Right lung (tissue), 10 donors: ENCODE data around the gene FAS. TPM values are rescaled to one million over a fixed set of nuclear protein-coding genes. Genes with fewer than 3 reads are reported as not detected.

Source experiments
- DNase-seq, 2 donors: peaks; one replicate each; pipeline ENCODE4 v3.0.0-alpha.2; 2013
- long read RNA-seq, 8 donors: transcript quantifications; one replicate each; lab custom pipeline, GENCODE V29; 2026
- polyA plus RNA-seq, 5 donors: library from polyadenylated mRNA; unstranded; fragments of 120-200 nt; gene quantifications; one replicate each; pipeline versions ENCODE4 v1.2.1 to v1.2.3, GENCODE V29; 2013; ENCODE audit warnings: inconsistent platforms in 1 of 5, low replicate concordance in 1 of 5; ENCODE audit not compliant: insufficient read length in 5 of 5, insufficient read depth in 1 of 5

Gene FAS
- polyA plus RNA-seq: 10 to 100 TPM; 15.9 to 29.5 (median 24.6) TPM
- long read RNA-seq, donor 1, partial matches to known transcripts: 0 of 6 reads
- long read RNA-seq, donor 1, other reads (novel, unspliced or antisense): 0 of 6 reads
- long read RNA-seq, donor 2, partial matches to known transcripts: 6 of 6 reads
- long read RNA-seq, donor 2, other reads (novel, unspliced or antisense): 0 of 6 reads
- long read RNA-seq, donor 3, partial matches to known transcripts: 0 of 1 reads
- long read RNA-seq, donor 3, other reads (novel, unspliced or antisense): 0 of 1 reads
- long read RNA-seq, donor 4, partial matches to known transcripts: 0 of 1 reads
- long read RNA-seq, donor 4, other reads (novel, unspliced or antisense): 0 of 1 reads
- long read RNA-seq, donor 5, partial matches to known transcripts: 0 of 1 reads
- long read RNA-seq, donor 5, other reads (novel, unspliced or antisense): 0 of 1 reads
- long read RNA-seq, donor 6, partial matches to known transcripts: 6 of 8 reads
- long read RNA-seq, donor 6, other reads (novel, unspliced or antisense): 0 of 8 reads
- long read RNA-seq, donor 7: 0 reads
- long read RNA-seq, donor 8: 0 reads

DNA sequence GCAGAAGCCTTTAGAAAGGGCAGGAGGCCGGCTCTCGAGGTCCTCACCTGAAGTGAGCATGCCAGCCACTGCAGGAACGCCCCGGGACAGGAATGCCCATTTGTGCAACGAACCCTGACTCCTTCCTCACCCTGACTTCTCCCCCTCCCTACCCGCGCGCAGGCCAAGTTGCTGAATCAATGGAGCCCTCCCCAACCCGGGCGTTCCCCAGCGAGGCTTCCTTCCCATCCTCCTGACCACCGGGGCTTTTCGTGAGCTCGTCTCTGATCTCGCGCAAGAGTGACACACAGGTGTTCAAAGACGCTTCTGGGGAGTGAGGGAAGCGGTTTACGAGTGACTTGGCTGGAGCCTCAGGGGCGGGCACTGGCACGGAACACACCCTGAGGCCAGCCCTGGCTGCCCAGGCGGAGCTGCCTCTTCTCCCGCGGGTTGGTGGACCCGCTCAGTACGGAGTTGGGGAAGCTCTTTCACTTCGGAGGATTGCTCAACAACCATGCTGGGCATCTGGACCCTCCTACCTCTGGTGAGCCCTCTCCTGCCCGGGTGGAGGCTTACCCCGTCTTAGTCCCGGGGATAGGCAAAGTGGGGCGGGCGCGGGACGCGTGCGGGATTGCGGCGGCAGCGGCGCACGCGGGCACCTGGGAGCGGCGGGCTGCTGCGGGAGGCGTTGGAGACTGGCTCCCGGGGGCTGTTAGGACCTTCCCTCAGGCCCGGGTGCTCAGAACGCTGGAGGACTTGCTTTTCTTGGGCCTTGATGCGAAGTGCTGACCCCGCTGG, at the start of gene FAS:
FAS (plus strand) TSS at position 415 of the 777 bp plus-strand sequence; CDS start at position 494, 79 bp downstream.
- DNase-seq: peak; percentile 62 to 68

DNA sequence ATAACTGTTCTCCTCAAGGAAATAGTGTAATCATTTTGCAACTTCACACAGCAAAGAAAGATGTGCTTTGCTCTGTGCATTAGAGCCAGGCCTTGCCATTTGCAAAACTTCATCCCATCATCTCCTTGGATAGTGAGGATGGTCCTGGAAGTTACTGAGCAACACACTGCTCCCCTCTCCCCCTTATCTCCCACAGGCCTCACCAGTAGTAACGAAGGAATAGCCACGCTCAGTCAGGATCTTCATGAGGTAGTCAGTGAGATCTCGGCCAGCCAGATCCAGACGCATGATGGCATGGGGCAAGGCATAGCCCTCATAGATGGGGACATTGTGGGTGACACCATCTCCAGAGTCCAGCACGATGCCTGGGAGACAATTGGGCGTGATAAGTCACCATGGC, 49.6 kb upstream of the FAS start:
- no peak for DNase-seq

- no peak for DNase-seq
Measured at GRCh38 chr10:88943778-88944177, 46.8 kb upstream of the FAS start.

DNA sequence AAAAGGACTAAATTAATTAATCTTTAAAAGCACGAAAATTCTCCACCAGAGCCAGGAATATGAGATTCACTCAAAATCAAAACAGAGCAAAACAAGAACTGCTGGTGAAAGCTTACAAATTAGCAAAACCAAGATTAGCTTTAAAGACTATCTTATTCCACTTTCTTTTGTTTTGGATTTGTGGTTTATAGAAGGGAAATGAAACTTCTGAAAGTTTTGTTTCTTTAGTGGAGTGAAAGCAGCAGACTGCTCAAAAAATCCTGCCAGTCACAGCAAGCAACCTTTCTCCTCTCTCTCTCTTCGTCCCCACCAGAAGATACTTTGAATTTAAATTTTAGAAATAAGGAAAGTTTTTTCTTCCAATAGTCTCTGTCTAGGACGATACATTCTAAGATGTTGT, 45.8 kb upstream of the FAS start:
- DNase-seq: no peak

DNA sequence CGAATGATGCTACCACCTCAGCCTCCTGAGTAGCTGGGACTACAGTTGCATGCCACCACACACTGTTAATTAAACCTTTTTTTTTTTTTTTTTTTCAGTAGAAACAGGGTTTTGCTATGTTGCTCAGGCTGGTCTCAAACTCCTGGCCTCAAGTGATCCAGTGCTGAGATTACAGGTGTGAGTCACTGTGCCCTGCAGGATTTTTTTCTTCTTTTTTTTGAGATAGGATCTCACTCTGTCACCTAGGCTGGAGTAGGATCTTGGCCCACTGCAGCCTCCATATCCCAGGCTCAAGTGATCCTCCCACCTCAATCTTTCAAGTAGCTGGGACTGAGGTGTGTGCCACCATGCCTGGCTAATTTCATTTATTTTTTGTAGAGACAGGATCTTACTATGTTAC, 44.4 kb upstream of the FAS start:
- DNase-seq: no peak

DNA sequence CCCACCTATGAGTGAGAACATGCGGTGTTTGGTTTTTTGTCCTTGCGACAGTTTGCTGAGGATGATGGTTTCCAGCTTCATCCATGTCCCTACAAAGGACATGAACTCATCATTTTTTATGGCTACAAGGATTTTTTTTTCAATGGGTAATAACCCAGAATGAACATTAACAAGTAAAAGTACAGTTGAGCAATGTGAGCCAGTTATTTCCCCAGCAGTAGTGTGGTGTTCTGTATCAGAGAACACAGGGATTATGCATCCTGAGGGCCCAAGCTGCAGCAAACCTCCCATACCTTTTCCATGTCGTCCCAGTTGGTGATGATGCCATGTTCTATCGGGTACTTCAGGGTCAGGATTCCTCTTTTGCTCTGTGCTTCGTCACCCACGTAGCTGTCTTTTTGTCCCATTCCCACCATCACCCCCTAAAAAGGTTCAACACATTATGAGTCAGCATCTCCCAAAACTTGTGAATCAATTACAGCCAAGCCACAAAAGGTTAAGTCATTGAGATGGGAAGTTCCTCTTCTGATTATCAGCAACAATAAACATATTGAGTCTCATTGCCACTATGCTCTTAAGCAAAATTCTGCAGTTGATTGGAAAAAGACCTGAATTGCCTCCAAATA, 43.5 kb upstream of the FAS start:
- DNase-seq: no peak

DNA sequence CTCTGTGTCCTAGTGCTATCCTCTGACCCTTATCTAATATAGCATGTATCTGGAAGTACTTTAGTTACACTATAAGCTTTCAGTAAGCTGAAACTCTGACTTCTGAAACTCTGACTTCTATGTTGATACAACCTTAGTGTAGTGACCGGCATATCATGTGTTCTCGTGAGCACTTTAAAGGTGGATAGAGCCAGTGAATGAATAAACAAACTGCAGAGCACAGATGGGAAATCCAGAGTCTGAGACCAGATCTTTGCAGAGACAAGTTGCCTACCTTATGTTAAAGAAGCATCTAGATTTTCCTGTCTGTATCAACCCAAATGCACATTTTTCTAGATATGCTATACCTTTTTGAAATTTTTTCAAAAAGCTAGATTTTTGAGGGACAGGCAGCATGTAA, 41.5 kb upstream of the FAS start:
- DNase-seq: no peak

- DNase-seq: no peak
Measured at GRCh38 chr10:88949912-88950837, 40.4 kb upstream of the FAS start.

DNA sequence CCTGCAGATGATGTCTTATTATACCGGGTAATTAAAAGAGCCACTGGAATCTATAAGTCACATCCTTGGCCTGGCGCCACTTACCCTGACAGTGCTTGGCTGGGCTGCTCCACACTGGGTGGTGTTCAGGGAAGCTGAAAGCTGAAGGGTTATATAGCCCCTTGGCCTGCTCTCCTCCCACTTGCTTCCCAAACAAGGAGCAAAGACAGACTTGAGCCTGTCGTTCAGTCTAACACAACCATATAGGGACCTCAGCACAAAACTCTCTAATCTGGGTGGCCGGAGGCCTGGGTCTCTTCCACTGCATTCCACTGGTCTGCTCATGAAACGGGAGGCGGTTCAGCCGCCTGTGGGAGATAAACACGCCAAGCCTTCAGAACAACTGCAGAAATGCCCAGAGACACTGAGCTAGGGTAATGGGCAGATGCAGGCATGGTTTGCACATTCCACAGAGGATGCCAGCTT, 37.9 kb upstream of the FAS start, which contains the start of gene ACTA2:
ACTA2 (minus strand) TSS at position 127 of the 465 bp plus-strand sequence. CDS start 3,843 bp downstream, outside the sequence.
- no peak for DNase-seq

- no peak for DNase-seq
Measured at GRCh38 chr10:88953662-88954061, 36.9 kb upstream of the FAS start.

GRCh38 chr10:88954458-88955083, 36.0 kb upstream of the FAS start:
- DNase-seq: no peak

GRCh38 chr10:88957381-88957780, 33.2 kb upstream of the FAS start:
- DNase-seq: no peak

DNA sequence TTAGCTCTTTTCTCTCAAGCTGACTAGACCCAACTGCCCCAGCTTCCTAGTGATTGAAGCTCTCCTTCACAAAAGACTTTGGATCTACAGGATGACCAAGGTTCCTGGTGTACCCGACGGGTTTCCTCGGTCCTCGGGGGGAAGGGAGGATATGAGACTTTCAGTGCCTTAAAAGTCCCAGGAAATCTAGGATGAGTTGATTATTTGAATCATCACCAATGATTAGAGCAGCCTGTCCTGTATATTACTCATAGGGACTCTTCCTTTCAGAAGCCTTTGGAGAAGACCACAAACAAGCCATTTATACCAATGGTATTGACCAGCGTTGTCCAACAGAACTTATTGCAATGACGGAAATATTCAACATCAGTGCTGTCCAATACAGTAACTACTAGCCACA, 31.9 kb upstream of the FAS start:
- no peak for DNase-seq

- DNase-seq: no peak
Measured at GRCh38 chr10:88960802-88961201, 29.8 kb upstream of the FAS start.

DNA sequence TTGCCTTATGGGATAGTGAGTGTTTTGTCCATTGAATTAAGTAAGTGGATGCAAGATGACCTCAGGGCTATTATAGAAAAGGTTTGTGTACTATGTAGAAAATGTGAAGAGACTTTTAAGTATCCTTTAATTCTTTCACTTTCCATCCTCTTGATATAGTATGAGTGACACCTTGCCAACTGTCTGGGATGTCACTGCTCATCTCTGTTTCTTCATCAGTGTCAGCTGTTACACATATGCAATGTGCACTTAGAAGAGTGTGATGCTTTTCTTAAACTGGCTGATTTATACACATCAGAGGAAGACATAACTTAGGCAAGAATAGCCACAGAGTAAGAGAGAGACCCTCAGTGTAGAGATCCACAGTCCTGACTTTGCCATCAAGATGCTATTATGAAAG, 29.3 kb upstream of the FAS start:
- DNase-seq: no peak

DNA sequence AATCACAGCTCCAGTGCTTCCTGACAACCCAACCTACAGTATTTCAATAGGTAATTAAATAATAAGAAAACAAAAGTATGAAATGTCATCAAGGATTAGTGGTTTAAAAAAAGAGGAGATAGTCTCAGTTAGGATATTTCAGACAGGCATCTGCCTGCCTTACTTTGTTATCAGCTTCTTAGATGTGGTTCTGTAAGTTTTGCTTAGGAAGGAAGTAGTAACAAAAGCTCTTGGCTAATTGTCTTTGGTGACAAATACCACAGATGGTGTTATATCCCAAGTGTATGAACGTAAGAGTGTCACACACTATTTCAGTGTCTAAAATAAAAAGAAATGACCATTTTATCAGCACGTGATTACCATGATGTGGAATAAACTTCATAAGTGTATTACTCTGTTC, 28.3 kb upstream of the FAS start:
- DNase-seq: no peak

DNA sequence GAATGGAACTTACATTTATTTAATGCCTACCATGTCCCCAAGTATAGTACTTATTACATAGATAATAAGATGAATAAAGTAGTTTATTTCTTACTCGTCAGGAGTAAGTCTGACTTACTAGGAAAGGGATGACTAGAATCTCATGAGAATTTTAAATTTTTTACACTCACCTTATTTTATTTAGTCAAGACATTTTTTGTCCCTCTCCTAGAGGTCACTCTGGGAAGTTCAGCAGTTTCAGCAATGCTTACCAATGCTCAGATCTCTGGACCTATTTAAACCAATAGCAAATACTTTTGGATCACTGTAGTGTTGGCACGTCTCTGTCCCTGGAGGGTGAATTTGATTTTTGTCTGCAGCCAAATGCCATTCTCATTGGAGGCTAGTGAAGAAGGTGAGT, 27.3 kb upstream of the FAS start:
- DNase-seq: no peak

DNA sequence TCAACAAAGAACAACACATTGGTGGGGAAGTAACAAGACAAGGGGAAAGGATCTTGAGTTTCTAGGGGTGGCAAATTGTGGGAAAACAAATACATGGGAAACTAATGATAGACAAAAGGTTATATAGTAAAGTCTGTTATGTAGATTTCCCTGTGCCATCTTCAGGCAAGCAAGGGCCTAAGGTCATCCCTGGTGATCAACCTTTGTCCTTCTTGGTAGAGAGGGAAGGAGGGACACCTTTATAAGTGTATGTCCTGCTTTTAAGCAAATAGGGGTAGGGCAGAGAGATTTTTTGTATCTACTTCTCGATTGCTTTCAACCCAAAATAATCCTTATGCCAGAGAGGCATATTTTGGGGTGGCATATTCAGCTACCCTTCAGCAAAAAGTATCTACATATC, 26.2 kb upstream of the FAS start:
- no peak for DNase-seq

DNA sequence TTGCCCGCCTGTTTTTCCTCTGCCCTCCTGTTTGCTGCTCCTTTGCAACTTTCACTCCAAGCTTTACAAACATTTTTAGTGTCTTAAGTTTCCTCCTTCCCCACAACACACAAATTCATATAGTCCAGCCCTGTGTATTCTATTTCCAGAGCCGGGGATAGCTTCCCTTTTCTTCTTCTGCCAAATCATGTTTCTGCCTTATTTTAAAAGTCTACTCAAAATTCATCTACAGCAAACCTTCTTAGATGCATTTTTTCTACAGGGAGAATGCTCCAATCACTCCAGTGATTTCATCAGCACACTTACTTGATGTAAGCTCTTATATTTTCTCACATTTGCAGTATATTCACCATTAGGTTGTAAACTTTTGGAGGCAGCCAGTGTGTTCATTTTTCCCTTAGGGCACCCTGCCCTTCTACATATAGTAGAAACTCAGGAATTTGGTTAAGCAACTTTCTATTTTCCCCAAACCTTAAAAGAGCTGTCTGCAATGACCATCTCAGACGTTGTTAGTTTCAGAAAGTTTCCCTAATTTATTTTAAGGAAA, 25.7 kb upstream of the FAS start:
- no peak for DNase-seq

DNA sequence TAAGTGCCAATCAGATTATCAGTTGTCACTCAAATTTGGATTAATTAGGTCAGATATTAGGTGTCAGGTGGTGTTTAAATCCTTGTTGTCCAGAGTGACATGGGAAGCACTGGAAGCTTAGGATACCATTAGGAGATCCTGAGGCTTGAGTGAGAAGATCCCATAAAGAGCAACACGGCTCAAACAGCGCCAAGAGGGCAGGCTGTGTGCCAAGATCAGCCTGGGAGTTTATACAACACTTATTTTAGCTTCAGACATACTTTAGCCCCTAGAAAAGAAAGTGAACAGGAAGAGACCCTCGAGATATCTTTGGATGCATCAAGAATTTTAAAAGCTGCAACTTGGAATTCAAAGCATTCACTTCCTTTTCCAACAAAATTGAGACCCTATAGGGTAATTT, 23.8 kb upstream of the FAS start:
- DNase-seq: no peak
